Keratinocyte (primary cell): Measurements from ENCODE around the gene KRT7. TPM values are rescaled to one million over a fixed set of nuclear protein-coding genes. Genes with fewer than 3 reads are reported as not detected.

Experiments used
- DNase-seq: peaks from one replicate; pipeline ENCODE4 v3.0.0-alpha.2; 2011; ENCODE audit warnings: low read depth, missing footprints, low spot score
- FAIRE-seq: peaks from 2 replicates; lab custom pipeline; 2011; peaks lifted over from hg19 to GRCh38; lab: Jason Lieb, UNC
- H2AFZ ChIP-seq: 2 replicates; pipeline ENCODE4 v1.6.0; 2012; ENCODE audit warnings: low read length, control low read depth, inconsistent platforms; ENCODE audit not compliant: control insufficient read depth
- H3K27ac ChIP-seq: 2 replicates; pipeline ENCODE4 v1.5.1; 2011; ENCODE audit warnings: low read length; ENCODE audit not compliant: control insufficient read depth, insufficient read depth
- H3K27me3 ChIP-seq: 3 replicates; pipeline ENCODE4 v1.6.0; 2011; ENCODE audit warnings: low read length; ENCODE audit not compliant: control insufficient read depth, insufficient read depth; ENCODE audit errors: extremely low read depth
- H3K36me3 ChIP-seq, 2 experiments: 2 replicates in 1 of 2; 3 replicates in 1 of 2; pipeline ENCODE4 v1.5.1; 2011; ENCODE audit warnings: low read length in 2 of 2, mild to moderate bottlenecking in 1 of 2; ENCODE audit not compliant: control insufficient read depth in 2 of 2, insufficient read depth in 2 of 2; ENCODE audit errors: extremely low read depth in 1 of 2
- H3K4me1 ChIP-seq: 3 replicates; pipeline ENCODE4 v1.5.1; 2011; ENCODE audit warnings: low read length; ENCODE audit not compliant: control insufficient read depth, insufficient read depth; ENCODE audit errors: extremely low read depth
- H3K4me2 ChIP-seq: 3 replicates; pipeline ENCODE4 v1.6.0; 2011; ENCODE audit warnings: low read depth, low read length; ENCODE audit not compliant: control insufficient read depth, insufficient read depth; ENCODE audit errors: extremely low read depth
- H3K4me3 ChIP-seq, 3 experiments: fragments of 200-600 bp in 1 of 3; sonication (generic) in 1 of 3; 2 replicates in 2 of 3; 3 replicates in 1 of 3; pipeline ENCODE4 v1.5.1; 2011 to 2016; ENCODE audit warnings: low read length in 3 of 3, mild to moderate bottlenecking in 3 of 3, control low read depth in 2 of 3, inconsistent platforms in 1 of 3, low read depth in 1 of 3, mixed read lengths in 1 of 3, mixed run types in 1 of 3, moderate library complexity in 1 of 3; ENCODE audit not compliant: control insufficient read depth in 2 of 3, insufficient read depth in 2 of 3; ENCODE audit errors: extremely low read depth in 1 of 3
- H3K79me2 ChIP-seq: 2 replicates; pipeline ENCODE4 v1.6.0; 2012; ENCODE audit warnings: low read length; ENCODE audit not compliant: control insufficient read depth, insufficient read depth
- H3K9ac ChIP-seq: 3 replicates; pipeline ENCODE4 v1.6.0; 2011; ENCODE audit warnings: low read length; ENCODE audit not compliant: control insufficient read depth, insufficient read depth; ENCODE audit errors: extremely low read depth
- H3K9me1 ChIP-seq: 3 replicates; pipeline ENCODE4 v1.6.0; 2011; ENCODE audit warnings: low read length; ENCODE audit not compliant: control insufficient read depth, insufficient read depth; ENCODE audit errors: extremely low read depth
- H3K9me3 ChIP-seq: 2 replicates; pipeline ENCODE4 v1.5.1; 2012; ENCODE audit warnings: low read depth, low read length; ENCODE audit not compliant: control insufficient read depth
- H4K20me1 ChIP-seq: 3 replicates; pipeline ENCODE4 v1.6.0; 2011; ENCODE audit warnings: low read length; ENCODE audit not compliant: control insufficient read depth, insufficient read depth; ENCODE audit errors: extremely low read depth
- EZH2 ChIP-seq: IDR thresholded peaks from one replicate; pipeline ENCODE4 v1.6.1; 2012; ENCODE audit warnings: inconsistent platforms, mild to moderate bottlenecking, low read length, moderate library complexity
- dilution Hi-C: fragments of 300-500 bp; cut with MboI; formaldehyde crosslinking; loops from one replicate; pipeline ENCODE4 v1.7.0; 2020; ENCODE audit warnings: low sequenced_read_pairs; ENCODE audit not compliant: extremely low pct_ligation_motif_present
- polyA plus RNA-seq, 5 experiments: library from polyadenylated mRNA; depleted of rRNA in 3 of 5; stranded (reverse) in 3 of 5; stranded (forward) in 1 of 5; unstranded in 1 of 5; fragments of >200 nt; gene quantifications; 1 replicate in 1 of 5; 2 replicates in 3 of 5; 3 replicates in 1 of 5; pipeline versions ENCODE4 v1.2.1 to v1.2.3, GENCODE V29; 2011 to 2012; ENCODE audit warnings: missing spikeins in 2 of 5, low read depth in 1 of 5, low replicate concordance in 1 of 5
- TF ChIP-seq, protein P1 (sequence below), 3 experiments: IDR thresholded peaks in 1 of 3; conservative IDR thresholded peaks in 1 of 3; optimal IDR thresholded peaks in 1 of 3; 2 replicates in 2 of 3; 3 replicates in 1 of 3; pipeline versions ENCODE3 to v1.5.1; 2011; ENCODE audit warnings: low read length in 3 of 3, mild to moderate bottlenecking in 3 of 3, moderate library complexity in 2 of 3, control low read depth in 1 of 3, inconsistent platforms in 1 of 3; ENCODE audit not compliant: insufficient read depth in 2 of 3; ENCODE audit errors: extremely low read depth in 1 of 3

KRT7 gene
- polyA plus RNA-seq, 1 donor (not counting 4 experiments of a cell fraction or from before 2014, with no cell fraction given), result 112 TPM

DNA sequence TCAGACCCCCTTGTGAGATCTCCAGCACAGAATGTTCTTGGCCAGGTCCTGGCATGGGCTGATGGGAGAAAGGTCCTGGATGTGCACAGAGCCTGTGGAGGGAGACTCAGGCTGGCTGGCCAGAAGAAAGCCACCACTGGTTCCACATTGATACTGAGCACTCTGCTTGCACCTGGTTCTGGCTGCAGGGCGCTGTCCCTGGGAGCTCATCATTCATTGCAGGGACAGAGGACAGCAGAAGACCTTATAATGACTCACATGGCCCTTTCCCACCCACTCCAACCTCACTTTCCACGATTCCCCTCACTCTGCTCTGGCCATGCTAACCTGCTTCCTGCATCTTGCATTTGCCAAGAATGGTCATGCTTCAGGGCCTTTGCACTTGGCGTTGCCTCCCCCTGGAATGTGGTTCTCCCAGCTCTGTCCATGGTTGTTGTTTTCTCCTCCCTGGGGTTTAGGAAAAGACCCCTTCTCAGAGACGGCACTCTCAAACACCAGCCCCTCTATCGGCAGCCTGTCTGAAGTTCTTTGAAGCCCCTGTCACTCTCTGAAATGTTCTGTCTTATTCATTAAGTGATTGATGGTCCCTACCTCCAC is 10.3 kb downstream of the KRT7 start:
- Histone ChIP-seq H3K27me3 (no peaks in the 10 kb centered on the region), H3K4me2 (peak overlapping the region; percentile 42), H3K4me1 (peaks cover 27% of the 10 kb centered on the region), H3K9me1 (no peaks in the 10 kb centered on the region), H3K27ac (peak overlapping the region; percentile 79), H3K9me3 (no peaks in the 10 kb centered on the region), H4K20me1 (no peaks in the 10 kb centered on the region), H2AFZ (no peak overlapping the region), H3K79me2 (no peaks in the 10 kb centered on the region), H3K36me3 (no peaks in the 10 kb centered on the region), H3K4me3 (peak overlapping the region in 1 of 3 experiments; percentile 19), H3K9ac (peak overlapping the region; percentile 78)
- dilution Hi-C loops, result no loop called here
- TF ChIP-seq EZH2, result no peak
- TF ChIP-seq, protein P1, sequence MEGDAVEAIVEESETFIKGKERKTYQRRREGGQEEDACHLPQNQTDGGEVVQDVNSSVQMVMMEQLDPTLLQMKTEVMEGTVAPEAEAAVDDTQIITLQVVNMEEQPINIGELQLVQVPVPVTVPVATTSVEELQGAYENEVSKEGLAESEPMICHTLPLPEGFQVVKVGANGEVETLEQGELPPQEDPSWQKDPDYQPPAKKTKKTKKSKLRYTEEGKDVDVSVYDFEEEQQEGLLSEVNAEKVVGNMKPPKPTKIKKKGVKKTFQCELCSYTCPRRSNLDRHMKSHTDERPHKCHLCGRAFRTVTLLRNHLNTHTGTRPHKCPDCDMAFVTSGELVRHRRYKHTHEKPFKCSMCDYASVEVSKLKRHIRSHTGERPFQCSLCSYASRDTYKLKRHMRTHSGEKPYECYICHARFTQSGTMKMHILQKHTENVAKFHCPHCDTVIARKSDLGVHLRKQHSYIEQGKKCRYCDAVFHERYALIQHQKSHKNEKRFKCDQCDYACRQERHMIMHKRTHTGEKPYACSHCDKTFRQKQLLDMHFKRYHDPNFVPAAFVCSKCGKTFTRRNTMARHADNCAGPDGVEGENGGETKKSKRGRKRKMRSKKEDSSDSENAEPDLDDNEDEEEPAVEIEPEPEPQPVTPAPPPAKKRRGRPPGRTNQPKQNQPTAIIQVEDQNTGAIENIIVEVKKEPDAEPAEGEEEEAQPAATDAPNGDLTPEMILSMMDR (optimal IDR thresholded peaks at IDR 0.05 in 1 of 3, IDR thresholded peaks at IDR 0.05 in 1 of 3, conservative IDR thresholded peaks at IDR 0.05 in 1 of 3; ENCODE audit: extremely low read depth in 1 of 3, insufficient read depth in 2 of 3, low read length in 3 of 3), result no peak
- FAIRE-seq (peak; percentile 90), DNase-seq (no peak)

DNA sequence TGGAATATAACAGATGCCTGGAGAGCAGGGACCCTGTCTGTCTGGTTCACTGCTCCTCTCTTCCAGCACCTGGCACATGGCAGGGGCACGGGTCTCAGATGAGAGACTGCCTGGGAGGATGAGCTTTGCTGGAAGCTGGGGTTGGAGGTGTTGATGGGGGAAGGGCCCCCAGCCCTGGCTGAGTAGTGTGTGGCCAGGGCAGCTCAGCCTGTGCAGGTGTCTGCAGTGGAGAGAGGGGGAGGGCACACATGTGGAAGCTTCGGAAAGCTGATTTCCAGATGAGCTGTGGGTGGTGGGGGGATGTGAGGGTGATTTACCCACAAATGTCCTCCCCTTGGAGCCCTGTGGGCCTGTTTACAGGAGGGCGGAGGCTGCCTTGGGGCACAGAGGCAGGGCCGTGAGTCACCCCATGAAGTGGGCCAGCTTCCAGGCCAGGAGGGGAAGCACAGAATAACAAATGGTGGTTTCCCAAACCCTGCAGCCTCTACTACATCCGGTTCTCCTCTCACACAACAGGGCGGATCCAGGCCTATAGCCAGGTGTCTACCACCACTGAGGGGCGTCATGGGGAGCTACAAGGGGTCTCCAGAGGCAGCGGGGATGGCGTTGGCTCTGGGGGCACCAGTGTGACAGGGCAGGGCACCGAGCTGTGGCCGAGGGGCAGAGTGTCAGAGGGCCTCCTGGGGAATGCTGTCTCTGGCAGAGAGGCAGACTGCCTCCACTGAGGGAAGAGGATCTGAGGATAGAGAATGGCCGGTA is 11.0 kb downstream of the KRT7 start:
- Histone ChIP-seq H3K79me2 (no peaks in the 10 kb centered on the region), H2AFZ (peak overlapping the region; percentile 90), H3K27me3 (no peaks in the 10 kb centered on the region), H3K4me3 (peak overlapping the region in 2 of 3 experiments; percentile 22 to 23), H3K9me1 (no peaks in the 10 kb centered on the region), H3K4me1 (peaks cover 27% of the 10 kb centered on the region), H4K20me1 (no peaks in the 10 kb centered on the region), H3K9me3 (no peaks in the 10 kb centered on the region), H3K27ac (peak overlapping the region; percentile 79), H3K4me2 (peak overlapping the region; percentile 42), H3K36me3 (no peaks in the 10 kb centered on the region), H3K9ac (peak overlapping the region; percentile 78)
- dilution Hi-C loops, result no loop called here
- FAIRE-seq, result peak; percentile 98
- no peak for TF ChIP-seq EZH2
- TF ChIP-seq, protein P1 (optimal IDR thresholded peaks at IDR 0.05 in 1 of 3, IDR thresholded peaks at IDR 0.05 in 1 of 3, conservative IDR thresholded peaks at IDR 0.05 in 1 of 3; ENCODE audit: extremely low read depth in 1 of 3, insufficient read depth in 2 of 3, low read length in 3 of 3), result no peak
- DNase-seq, result peak; percentile 93
